K562 (cell line): Measurements from ENCODE around the gene CYP2W1.

Experiments used
- CEBPZ ChIP-seq: fragments of 150-350 bp; IDR thresholded peaks from 2 replicates; pipeline ENCODE4 v1.6.1; 2014; ENCODE audit warnings: low read depth, mild to moderate bottlenecking, low read length, borderline replicate concordance
- CTCF ChIP-seq, 3 experiments: IDR thresholded peaks in 2 of 3; conservative IDR thresholded peaks in 1 of 3; 2 replicates each; pipeline ENCODE4 v1.5.1; 2011 to 2012; ENCODE audit warnings: low read length in 3 of 3, mild to moderate bottlenecking in 3 of 3, control low read depth in 2 of 3, improper control_type of control experiment in 1 of 3, inconsistent platforms in 1 of 3, low read depth in 1 of 3, mixed read lengths in 1 of 3, moderate library complexity in 1 of 3; ENCODE audit not compliant: insufficient read depth in 2 of 3
- FOSL1 ChIP-seq: fragments of 200-800 bp; sonication (Bioruptor generic); conservative IDR thresholded peaks from 2 replicates; pipeline ENCODE4 v1.6.1; 2016; ENCODE audit warnings: missing genetic modification characterization, missing compliant biosample characterization
- KLF10 ChIP-seq: fragments of 250-450 bp; sonication (Bioruptor Pico); IDR thresholded peaks from 2 replicates; pipeline ENCODE4 v1.6.1; 2021; ENCODE audit warnings: matching md5 sums
- MXI1 ChIP-seq: IDR thresholded peaks from 2 replicates; pipeline ENCODE4 v1.6.1; 2011; ENCODE audit warnings: low read depth, mild to moderate bottlenecking, improper control_type of control experiment, low read length
- MYC ChIP-seq, 2 experiments: fragments of 250-450 bp in 1 of 2; sonication (Bioruptor Pico) in 1 of 2; IDR thresholded peaks; 2 replicates each; pipeline versions ENCODE4 v1.5.1 to v1.6.1; 2012 to 2021; ENCODE audit warnings: low read depth in 2 of 2, borderline replicate concordance in 1 of 2, improper control_type of control experiment in 1 of 2, low read length in 1 of 2, mild to moderate bottlenecking in 1 of 2, moderate library complexity in 1 of 2
- NR2C2 ChIP-seq, 2 experiments: fragments of 200-800 bp in 1 of 2; sonication (Bioruptor generic) in 1 of 2; sonication (generic) in 1 of 2; formaldehyde crosslinking in 1 of 2; IDR thresholded peaks; 2 replicates each; pipeline versions ENCODE4 v1.6.1 to v1.8.0; 2016 to 2022; ENCODE audit warnings: mild to moderate bottlenecking in 1 of 2, missing compliant biosample characterization in 1 of 2, missing genetic modification characterization in 1 of 2, missing genetic modification reagents in 1 of 2
- RAD21 ChIP-seq, 2 experiments: fragments of 250-450 bp in 1 of 2; fragments of 450-650 bp in 1 of 2; sonication (Bioruptor Pico) in 1 of 2; formaldehyde crosslinking in 1 of 2; IDR thresholded peaks in 1 of 2; conservative IDR thresholded peaks in 1 of 2; 2 replicates each; pipeline versions ENCODE4 v1.4.0 to v1.8.0; 2020 to 2022; ENCODE audit warnings: mild to moderate bottlenecking in 2 of 2, moderate library complexity in 1 of 2
- RNF2 ChIP-seq: sonication (generic); IDR thresholded peaks from 2 replicates; pipeline ENCODE4 v1.6.1; 2016
- SMARCC2 ChIP-seq: fragments of 450-650 bp; IDR thresholded peaks from 2 replicates; pipeline ENCODE4 v1.6.1; 2017; ENCODE audit warnings: antibody characterized with exemption, moderate library complexity, mild to moderate bottlenecking, low read depth
- TCF7 ChIP-seq: sonication (generic); IDR thresholded peaks from 2 replicates; pipeline ENCODE4 v1.6.1; 2016; ENCODE audit warnings: antibody characterized with exemption, borderline replicate concordance
- TEAD2 ChIP-seq: fragments of 450-650 bp; IDR thresholded peaks from 2 replicates; pipeline ENCODE4 v1.6.1; 2016; ENCODE audit warnings: missing genetic modification characterization, control low read depth, missing compliant biosample characterization
- ZNF695 ChIP-seq: fragments of 450-650 bp; formaldehyde crosslinking; IDR thresholded peaks from 2 replicates; pipeline ENCODE4 v1.4.0; 2020; ENCODE audit warnings: mild to moderate bottlenecking, moderate library complexity
- TF ChIP-seq, protein P1 (sequence below): sonication (generic); formaldehyde crosslinking; IDR thresholded peaks from 2 replicates; pipeline ENCODE4 v1.8.1; 2022; ENCODE audit warnings: missing genetic modification reagents

GRCh38 chr7:968205-969105 lies 14.5 kb upstream of the CYP2W1 start:
- TF ChIP-seq KLF10 (CRISPR knock-in tag), result no peak
- TF ChIP-seq, protein P1, sequence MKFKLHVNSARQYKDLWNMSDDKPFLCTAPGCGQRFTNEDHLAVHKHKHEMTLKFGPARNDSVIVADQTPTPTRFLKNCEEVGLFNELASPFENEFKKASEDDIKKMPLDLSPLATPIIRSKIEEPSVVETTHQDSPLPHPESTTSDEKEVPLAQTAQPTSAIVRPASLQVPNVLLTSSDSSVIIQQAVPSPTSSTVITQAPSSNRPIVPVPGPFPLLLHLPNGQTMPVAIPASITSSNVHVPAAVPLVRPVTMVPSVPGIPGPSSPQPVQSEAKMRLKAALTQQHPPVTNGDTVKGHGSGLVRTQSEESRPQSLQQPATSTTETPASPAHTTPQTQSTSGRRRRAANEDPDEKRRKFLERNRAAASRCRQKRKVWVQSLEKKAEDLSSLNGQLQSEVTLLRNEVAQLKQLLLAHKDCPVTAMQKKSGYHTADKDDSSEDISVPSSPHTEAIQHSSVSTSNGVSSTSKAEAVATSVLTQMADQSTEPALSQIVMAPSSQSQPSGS (CRISPR knock-in tag), result no peak
- TF ChIP-seq NR2C2 (CRISPR knock-in tag; IDR thresholded peaks at IDR 0.05), result no peak
- TF ChIP-seq NR2C2 (tag; IDR thresholded peaks at IDR 0.05), result no peak
- no peak for TF ChIP-seq MYC (IDR thresholded peaks at IDR 0.05; ENCODE audit: low read depth, low read length)
- TF ChIP-seq MYC (CRISPR knock-in tag; IDR thresholded peaks at IDR 0.05; ENCODE audit: borderline replicate concordance, low read depth), result no peak
- TF ChIP-seq RNF2, result no peak
- TF ChIP-seq MXI1, result no peak
- no peak for TF ChIP-seq FOSL1 (tag)
- no peak for TF ChIP-seq CTCF (IDR thresholded peaks at IDR 0.05 in 2 of 3, conservative IDR thresholded peaks at IDR 0.05 in 1 of 3; ENCODE audit: insufficient read depth in 2 of 3, low read depth in 1 of 3, low read length in 3 of 3)
- TF ChIP-seq RAD21 (CRISPR knock-in tag; conservative IDR thresholded peaks at IDR 0.05 in 1 of 2, IDR thresholded peaks at IDR 0.05 in 1 of 2), result no peak
- no peak for TF ChIP-seq CEBPZ
- TF ChIP-seq TCF7, result no peak
- TF ChIP-seq ZNF695 (CRISPR knock-in tag), result no peak
- TF ChIP-seq TEAD2, result no peak
- TF ChIP-seq SMARCC2, result no peak
